ENCODE measurements around the gene SHB.

- TF ChIP-seq CTCF (IDR thresholded peaks at IDR 0.05; ENCODE audit: low read length): no peak
- TF ChIP-seq EZH2 (IDR thresholded peaks at IDR 0.05; ENCODE audit: borderline replicate concordance, low read length): no peak
Measured at GRCh38 chr9:38060681-38061080, 8.3 kb downstream of the SHB start.

Measured in OCI-LY1 (cell line).